OCI-LY7 (cell line): ENCODE results near the gene RBBP8NL. TPM values are rescaled to one million over a fixed set of nuclear protein-coding genes. Genes with fewer than 3 reads are reported as not detected.

Experiments used
- BruUV-seq: library from RNA; stranded (reverse); fragments of 400-500 nt; replicated peaks from 2 replicates; lab custom pipeline; 2021; lab: Mats Ljungman, UMichigan
- CTCF ChIA-PET: fragments of 300-600 bp; sonication (Branson Sonifier 250); formaldehyde crosslinking; loops from one replicate; lab custom pipeline; 2022; ENCODE audit warnings: antibody characterized with exemption; ENCODE audit not compliant: unreplicated experiment; lab: Charles Lee
- POLR2A ChIA-PET: fragments of 300-600 bp; sonication (Branson Sonifier 250); formaldehyde crosslinking; loops from one replicate; lab custom pipeline; 2022; ENCODE audit warnings: antibody characterized with exemption; lab: Charles Lee
- DNase-seq: peaks from one replicate; pipeline ENCODE4 v3.0.0-alpha.2; 2015; ENCODE audit warnings: low spot score
- H2AFZ ChIP-seq: fragments of 200-600 bp; sonication (generic), shearing (Covaris generic); 2 replicates; pipeline ENCODE4 v1.6.1; 2014; ENCODE audit warnings: mild to moderate bottlenecking, antibody characterized with exemption, low read length, moderate library complexity
- H3K27ac ChIP-seq: fragments of 200-600 bp; sonication (generic); 2 replicates; pipeline ENCODE4 v1.5.1; 2014; ENCODE audit warnings: mixed run types, low read depth, mild to moderate bottlenecking, moderate library complexity, low read length, inconsistent platforms; ENCODE audit not compliant: poor library complexity, severe bottlenecking
- H3K36me3 ChIP-seq: fragments of 200-600 bp; sonication (generic); 2 replicates; pipeline ENCODE4 v1.6.1; 2014; ENCODE audit warnings: mild to moderate bottlenecking, antibody characterized with exemption, low read length, moderate library complexity, mixed read lengths; ENCODE audit not compliant: insufficient read depth
- H3K4me1 ChIP-seq: fragments of 200-600 bp; sonication (generic); 2 replicates; pipeline ENCODE4 v1.5.1; 2014; ENCODE audit warnings: mild to moderate bottlenecking, low read length; ENCODE audit not compliant: insufficient read depth, poor library complexity, severe bottlenecking
- H3K4me2 ChIP-seq: fragments of 200-600 bp; sonication (generic); 2 replicates; pipeline ENCODE4 v1.6.1; 2014; ENCODE audit warnings: mild to moderate bottlenecking, low read length
- H3K4me3 ChIP-seq: fragments of 200-600 bp; sonication (generic); 2 replicates; pipeline ENCODE4 v1.5.1; 2014; ENCODE audit warnings: mild to moderate bottlenecking, low read depth, low read length; ENCODE audit not compliant: poor library complexity, severe bottlenecking
- H3K79me2 ChIP-seq: fragments of 200-600 bp; sonication (generic); 2 replicates; pipeline ENCODE4 v1.6.1; 2016; ENCODE audit warnings: low read depth, mild to moderate bottlenecking, low read length, moderate library complexity, mixed read lengths; ENCODE audit not compliant: insufficient read depth
- H3K9me2 ChIP-seq: fragments of 200-600 bp; sonication (generic); 2 replicates; pipeline ENCODE4 v1.6.1; 2016; ENCODE audit warnings: mild to moderate bottlenecking, low read length, mixed read lengths; ENCODE audit not compliant: insufficient read depth
- H3K9me3 ChIP-seq: fragments of 200-600 bp; sonication (generic); 2 replicates; pipeline ENCODE4 v1.6.1; 2014; ENCODE audit warnings: mild to moderate bottlenecking, mixed run types, low read length, mixed read lengths
- H4K20me1 ChIP-seq: fragments of 200-600 bp; sonication (generic); 2 replicates; pipeline ENCODE4 v1.6.1; 2014; ENCODE audit warnings: mild to moderate bottlenecking, antibody characterized with exemption, low read length, moderate library complexity, mixed read lengths; ENCODE audit not compliant: insufficient read depth
- EZH2phosphoT487 ChIP-seq: fragments of 200-600 bp; sonication (generic); IDR thresholded peaks from 2 replicates; pipeline ENCODE4 v1.6.1; 2018; ENCODE audit warnings: low read depth, borderline replicate concordance, mild to moderate bottlenecking, mixed run types, antibody characterized with exemption, low read length, moderate library complexity, mixed read lengths
- intact Hi-C: fragments of 100-400 bp; cut with micrococcal nuclease; formaldehyde crosslinking; loops from one replicate; pipeline ENCODE4 v1.10.0; 2022; ENCODE audit not compliant: unreplicated experiment
- total RNA-seq, 2 experiments: library from RNA; depleted of rRNA in 1 of 2; stranded (reverse); fragments of >200 nt in 1 of 2; shearing (Covaris generic) in 1 of 2; gene quantifications; 2 replicates each; pipeline ENCODE4 v1.2.3, GENCODE V29; 2014 to 2022
- TF ChIP-seq, protein P1 (sequence below): fragments of 200-600 bp; sonication (generic); conservative IDR thresholded peaks from 2 replicates; pipeline ENCODE4 v1.5.1; 2014; ENCODE audit warnings: mild to moderate bottlenecking, antibody characterized with exemption, low read length, moderate library complexity, mixed read lengths

The RBBP8NL gene
- total RNA-seq, 2 experiments from 2014 or later: not detected

DNA sequence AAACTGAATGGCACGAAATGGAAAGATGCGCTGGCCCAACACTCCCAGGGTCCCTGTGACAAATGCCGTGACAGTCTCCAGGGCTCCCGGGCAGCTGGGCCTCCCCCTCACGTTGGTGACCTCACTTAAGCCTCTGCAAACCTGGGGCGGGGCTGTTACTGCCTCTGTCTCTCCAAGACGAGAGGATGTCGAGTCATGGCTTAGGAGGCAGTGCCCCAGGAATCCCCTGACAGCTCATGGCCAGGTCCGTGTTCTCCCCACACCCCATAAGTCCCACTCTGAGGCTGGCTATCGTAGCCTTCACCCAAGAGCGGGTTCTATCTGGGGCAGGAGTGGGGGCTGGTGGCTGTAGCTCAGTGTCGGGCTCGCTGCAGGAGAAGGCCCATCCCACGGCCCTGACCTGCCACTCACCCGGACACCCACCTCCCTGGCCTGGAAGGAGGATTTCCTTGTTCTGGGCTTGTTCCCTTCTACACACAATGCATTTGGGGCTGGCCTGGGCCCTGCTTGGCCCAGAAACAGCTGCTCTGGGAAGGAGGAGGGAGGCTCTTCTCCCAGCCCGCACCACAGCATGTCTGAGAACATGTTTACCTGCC, 46.0 kb downstream of the RBBP8NL start:
- BruUV-seq: no TSS peak
- peaks cover 27% of the 10 kb centered on the region for H3K4me1 ChIP-seq

DNA sequence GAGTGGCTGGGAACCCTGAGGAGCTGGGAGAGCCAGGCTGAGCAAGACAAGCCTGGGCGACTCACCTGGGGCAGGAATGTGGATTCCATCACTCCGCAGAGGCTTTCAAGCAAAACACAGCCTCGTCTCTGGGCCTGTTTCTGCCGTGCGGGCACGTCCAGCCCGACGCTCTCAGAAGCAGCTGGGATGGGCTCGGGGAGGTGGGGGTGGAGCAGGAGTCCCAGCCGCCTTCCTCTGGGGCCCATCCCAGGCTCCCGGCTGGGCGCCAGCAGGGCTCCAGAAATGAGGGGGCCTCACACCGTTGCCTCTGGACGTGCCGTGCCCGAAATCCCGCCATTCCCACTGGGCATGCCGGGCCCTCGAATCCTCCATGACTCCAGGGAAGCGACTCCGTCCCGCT, 49.1 kb downstream of the RBBP8NL start:
- no peak overlapping the region for H3K27ac ChIP-seq
- no TSS peak for BruUV-seq

More for the DNA sequence above, 46.0 kb downstream of the RBBP8NL start:
- Histone ChIP-seq H3K27ac (no peak overlapping the region), H3K4me3 (no peak overlapping the region), H2AFZ (no peak overlapping the region), H4K20me1 (no peaks in the 10 kb centered on the region), H3K79me2 (peaks cover 22% of the 10 kb centered on the region), H3K9me2 (no peaks in the 10 kb centered on the region), H3K9me3 (no peaks in the 10 kb centered on the region), H3K36me3 (peaks cover 27% of the 10 kb centered on the region), H3K4me2 (no peak overlapping the region)
- no peak for DNase-seq
- CTCF ChIA-PET: no interaction called here
- TF ChIP-seq EZH2phosphoT487: no peak
- TF ChIP-seq, protein P1, sequence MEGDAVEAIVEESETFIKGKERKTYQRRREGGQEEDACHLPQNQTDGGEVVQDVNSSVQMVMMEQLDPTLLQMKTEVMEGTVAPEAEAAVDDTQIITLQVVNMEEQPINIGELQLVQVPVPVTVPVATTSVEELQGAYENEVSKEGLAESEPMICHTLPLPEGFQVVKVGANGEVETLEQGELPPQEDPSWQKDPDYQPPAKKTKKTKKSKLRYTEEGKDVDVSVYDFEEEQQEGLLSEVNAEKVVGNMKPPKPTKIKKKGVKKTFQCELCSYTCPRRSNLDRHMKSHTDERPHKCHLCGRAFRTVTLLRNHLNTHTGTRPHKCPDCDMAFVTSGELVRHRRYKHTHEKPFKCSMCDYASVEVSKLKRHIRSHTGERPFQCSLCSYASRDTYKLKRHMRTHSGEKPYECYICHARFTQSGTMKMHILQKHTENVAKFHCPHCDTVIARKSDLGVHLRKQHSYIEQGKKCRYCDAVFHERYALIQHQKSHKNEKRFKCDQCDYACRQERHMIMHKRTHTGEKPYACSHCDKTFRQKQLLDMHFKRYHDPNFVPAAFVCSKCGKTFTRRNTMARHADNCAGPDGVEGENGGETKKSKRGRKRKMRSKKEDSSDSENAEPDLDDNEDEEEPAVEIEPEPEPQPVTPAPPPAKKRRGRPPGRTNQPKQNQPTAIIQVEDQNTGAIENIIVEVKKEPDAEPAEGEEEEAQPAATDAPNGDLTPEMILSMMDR: no peak
- POLR2A ChIA-PET: interaction anchor here (0.5 kb wide), 1 partner anchor 79 kb away, joined by 4 read pairs; no protein-coding TSS in a partner anchor
- intact Hi-C loops: no loop called here

More for the DNA sequence above, 49.1 kb downstream of the RBBP8NL start:
- H2AFZ ChIP-seq: no peak overlapping the region
- no peak overlapping the region for H3K4me3 ChIP-seq
- ChIA-PET CTCF (no interaction called here), POLR2A (no interaction called here)
- H3K79me2 ChIP-seq: no peaks in the 10 kb centered on the region
- H3K36me3 ChIP-seq: peaks cover 15% of the 10 kb centered on the region
- intact Hi-C loops: no loop called here
- peaks cover 10% of the 10 kb centered on the region for H3K4me1 ChIP-seq
- H3K9me3 ChIP-seq: no peaks in the 10 kb centered on the region
- TF ChIP-seq, protein P1: no peak
- TF ChIP-seq EZH2phosphoT487: no peak
- H3K4me2 ChIP-seq: no peak overlapping the region
- no peaks in the 10 kb centered on the region for H4K20me1 ChIP-seq
- DNase-seq: no peak
- no peaks in the 10 kb centered on the region for H3K9me2 ChIP-seq
